Measurements from ENCODE around the gene MARF1. TPM values are rescaled to one million over a fixed set of nuclear protein-coding genes. Genes with fewer than 3 reads are reported as not detected.

Gene MARF1
- total and polyA plus RNA-seq, 9 of the 15 experiments (the other 6 are each of a cell fraction or from before 2014, with no cell fraction given): 4.7 to 33.2 (median 11.7) TPM

DNA sequence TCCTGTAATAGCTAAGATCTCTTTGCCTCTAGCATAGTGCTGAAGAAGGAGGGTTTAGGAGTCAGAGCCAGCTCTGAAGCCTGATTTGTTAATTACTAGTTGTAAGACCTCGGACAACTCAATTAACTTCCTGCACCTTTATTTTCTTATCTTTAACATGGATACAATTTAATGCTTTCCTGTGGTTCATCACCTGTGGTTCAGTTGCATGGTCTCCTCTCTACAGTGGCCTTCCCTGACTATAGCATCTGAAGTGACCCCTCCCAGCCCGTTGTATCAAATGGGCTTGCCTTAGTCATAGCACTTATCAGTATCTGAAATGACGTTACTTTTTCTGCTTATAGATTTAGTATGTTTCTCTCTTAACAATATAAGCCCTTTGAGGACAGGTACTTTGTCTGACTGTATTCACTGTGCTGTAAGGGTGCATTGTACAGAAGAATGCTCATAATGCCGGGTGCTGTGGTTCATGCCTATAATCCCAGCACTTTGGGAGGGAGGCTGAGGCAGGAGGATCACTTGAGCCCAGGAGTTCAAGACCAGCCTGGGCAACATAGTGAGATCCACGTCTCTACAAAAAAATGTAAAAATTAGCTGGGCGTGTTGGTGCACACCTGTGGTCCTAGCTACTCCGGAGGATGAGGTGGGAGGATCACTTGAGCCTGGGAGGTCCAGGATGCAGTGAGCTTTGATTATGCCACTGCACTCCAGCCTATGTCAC is 4.5 kb upstream of the MARF1 start:
- Histone ChIP-seq H3K4me1 (replicated peaks in 1 of 2; ENCODE audit: control insufficient read depth in 2 of 2, insufficient read depth in 2 of 2, low read length in 2 of 2) (peaks cover 15 to 17% of the 10 kb centered on the region in 2 experiments; a peak in 4 of 5 replicates), H3K27me3 (ENCODE audit: control insufficient read depth in 2 of 2, insufficient read depth in 2 of 2, low read length in 2 of 2) (no peaks in the 10 kb centered on the region), H4K20me1 (replicated peaks; ENCODE audit: control insufficient read depth, insufficient read depth, low read length) (no peaks in the 10 kb centered on the region), H3K9me1 (ENCODE audit: control insufficient read depth, insufficient read depth, low read length) (no peaks in the 10 kb centered on the region), H3K9me3 (replicated peaks; ENCODE audit: control insufficient read depth, insufficient read depth, low read depth, low read length) (no peaks in the 10 kb centered on the region), H2AFZ (ENCODE audit: low read depth, low read length) (peak overlapping the region; percentile 52), H3K79me2 (ENCODE audit: control insufficient read depth, insufficient read depth, low read length) (peaks cover 27% of the 10 kb centered on the region), H3K4me3 (no peak overlapping the region), H3K36me3 (ENCODE audit: control insufficient read depth, insufficient read depth, low read length) (peaks cover 5% of the 10 kb centered on the region; the same call in 2 of the 3 replicates), H3K4me2 (ENCODE audit: insufficient read depth, low read length) (no peak overlapping the region), H3K27ac (ENCODE audit: extremely low read depth, low read depth, low read length) (no peak overlapping the region), H3K9ac (ENCODE audit: insufficient read depth in 1 of 2, low read depth in 2 of 2, low read length in 2 of 2) (no peak overlapping the region)
- WGBS (ENCODE audit: insufficient coverage, low coverage, missing lambda C conversion rate): 48% methylated on average over 7 of the region's 7 CpGs
- in situ Hi-C loops (cut with MboI): no loop called here
- BruUV-seq (replicated peaks): no TSS peak
- POLR2A ChIA-PET: interaction anchor here (0.5 to 3.0 kb wide), 2 partner anchors 13 to 128 kb away, joined by 3 to 11 read pairs; no protein-coding TSS in a partner anchor
- no peak for FAIRE-seq
- intact Hi-C loops (cut with micrococcal nuclease): loop anchor here (10.0 kb wide), 2 partner anchors 73 to 223 kb away; no protein-coding TSS in a partner anchor
- DNase-seq (ENCODE audit: extremely low read depth in 1 of 4, low spot score in 3 of 4): no peak
- CTCF ChIA-PET (ENCODE audit: low intra/inter-chr PET ratio): interaction anchor here (0.7 kb wide), 1 partner anchor 482 kb away, joined by 3 read pairs; no protein-coding TSS in a partner anchor
- ATAC-seq: no peak
- TF ChIP-seq ZNF274 (IDR thresholded peaks at IDR 0.05; ENCODE audit: borderline replicate concordance, low read depth, low read length) (no peak), KAT8 (IDR thresholded peaks at IDR 0.05; ENCODE audit: low read depth) (no peak), ATF7 (IDR thresholded peaks at IDR 0.05) (0 out of 2 replicates have a peak, but pooled peaks have one; percentile 17), SMARCA5 (IDR thresholded peaks at IDR 0.05) (no peak), ZNF408 (CRISPR knock-in tag; IDR thresholded peaks at IDR 0.05; ENCODE audit: low read depth) (no peak), EGR1 (conservative IDR thresholded peaks at IDR 0.05) (no peak), ZFX (CRISPR knock-in tag; IDR thresholded peaks at IDR 0.05) (0 out of 2 replicates have a peak, but pooled peaks have one; percentile 16), GTF2A2 (tag; IDR thresholded peaks at IDR 0.05) (no peak), SMAD4 (CRISPR knock-in tag; conservative IDR thresholded peaks at IDR 0.05) (no peak), KDM1A (IDR thresholded peaks at IDR 0.05) (peak; percentile 42 to 62; a peak in 2 of 4 replicates), MED1 (CRISPR knock-in tag; IDR thresholded peaks at IDR 0.05; ENCODE audit: borderline replicate concordance) (no peak), PHB2 (IDR thresholded peaks at IDR 0.05; ENCODE audit: low read depth) (no peak), FOSL1 (tag; conservative IDR thresholded peaks at IDR 0.05) (peak; percentile 21; the same call in 1 of the 2 replicates), DPF2 (IDR thresholded peaks at IDR 0.05) (peak; percentile 21; the same call in 1 of the 2 replicates), SLC30A9 (CRISPR knock-in tag; IDR thresholded peaks at IDR 0.05) (no peak)
- TF ChIP-seq, protein P1, sequence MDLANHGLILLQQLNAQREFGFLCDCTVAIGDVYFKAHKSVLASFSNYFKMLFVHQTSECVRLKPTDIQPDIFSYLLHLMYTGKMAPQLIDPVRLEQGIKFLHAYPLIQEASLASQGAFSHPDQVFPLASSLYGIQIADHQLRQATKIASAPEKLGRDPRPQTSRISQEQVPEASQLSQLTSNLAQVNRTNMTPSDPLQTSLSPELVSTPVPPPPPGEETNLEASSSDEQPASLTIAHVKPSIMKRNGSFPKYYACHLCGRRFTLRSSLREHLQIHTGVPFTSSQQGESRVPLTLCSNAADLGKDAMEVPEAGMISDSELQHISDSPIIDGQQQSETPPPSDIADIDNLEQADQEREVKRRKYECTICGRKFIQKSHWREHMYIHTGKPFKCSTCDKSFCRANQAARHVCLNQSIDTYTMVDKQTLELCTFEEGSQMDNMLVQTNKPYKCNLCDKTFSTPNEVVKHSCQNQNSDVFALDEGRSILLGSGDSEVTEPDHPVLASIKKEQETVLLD (IDR thresholded peaks at IDR 0.05): no peak
- TF ChIP-seq, protein P2, sequence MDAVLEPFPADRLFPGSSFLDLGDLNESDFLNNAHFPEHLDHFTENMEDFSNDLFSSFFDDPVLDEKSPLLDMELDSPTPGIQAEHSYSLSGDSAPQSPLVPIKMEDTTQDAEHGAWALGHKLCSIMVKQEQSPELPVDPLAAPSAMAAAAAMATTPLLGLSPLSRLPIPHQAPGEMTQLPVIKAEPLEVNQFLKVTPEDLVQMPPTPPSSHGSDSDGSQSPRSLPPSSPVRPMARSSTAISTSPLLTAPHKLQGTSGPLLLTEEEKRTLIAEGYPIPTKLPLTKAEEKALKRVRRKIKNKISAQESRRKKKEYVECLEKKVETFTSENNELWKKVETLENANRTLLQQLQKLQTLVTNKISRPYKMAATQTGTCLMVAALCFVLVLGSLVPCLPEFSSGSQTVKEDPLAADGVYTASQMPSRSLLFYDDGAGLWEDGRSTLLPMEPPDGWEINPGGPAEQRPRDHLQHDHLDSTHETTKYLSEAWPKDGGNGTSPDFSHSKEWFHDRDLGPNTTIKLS (IDR thresholded peaks at IDR 0.05; ENCODE audit: borderline replicate concordance, low read depth): no peak
